Gastroesophageal sphincter (tissue), 4 donors: ENCODE results near the gene MOV10. TPM values are rescaled to one million over a fixed set of nuclear protein-coding genes. Genes with fewer than 3 reads are reported as not detected.

Experiments used
- ATAC-seq: fragments of 150-250 bp; one replicate; pipeline ENCODE4 v1.9.1; 2016; ENCODE audit warnings: mild to moderate bottlenecking, moderate library complexity
- H3K27ac ChIP-seq, 4 donors: fragments of 200-600 bp; sonication (generic) in 3 of 4; 1 replicate in 3 of 4; 2 replicates in 1 of 4; pipeline ENCODE4 v1.5.1; 2016 to 2019
- H3K27me3 ChIP-seq: fragments of 200-600 bp; sonication (generic); one replicate; pipeline ENCODE4 v1.5.1; 2019
- H3K36me3 ChIP-seq, 2 donors: fragments of 200-600 bp; sonication (generic); one replicate each; pipeline ENCODE4 v1.5.1; 2019; ENCODE audit warnings: control low read depth in 1 of 2
- H3K4me1 ChIP-seq, 3 donors: fragments of 200-600 bp; sonication (generic); 1 replicate in 2 of 3; 2 replicates in 1 of 3; pipeline ENCODE4 v1.5.1; 2016 to 2019; ENCODE audit warnings: control low read depth in 2 of 3
- H3K4me3 ChIP-seq, 2 donors: fragments of 200-600 bp; sonication (generic); one replicate each; pipeline ENCODE4 v1.5.1; 2019; ENCODE audit warnings: mild to moderate bottlenecking in 1 of 2, moderate library complexity in 1 of 2
- H3K9me3 ChIP-seq, 3 donors: fragments of 200-600 bp; sonication (generic); one replicate each; pipeline ENCODE4 v1.5.1; 2017 to 2019; ENCODE audit warnings: control low read depth in 2 of 3
- CTCF ChIP-seq, 4 experiments: fragments of 200-600 bp in 2 of 4; fragments of 450-650 bp in 2 of 4; sonication (generic) in 1 of 4; IDR thresholded peaks; one replicate each; pipeline ENCODE4 v1.5.1; 2017 to 2019; ENCODE audit warnings: antibody characterized with exemption in 4 of 4, mild to moderate bottlenecking in 2 of 4, moderate library complexity in 2 of 4
- EP300 ChIP-seq: sonication (generic); formaldehyde crosslinking; IDR thresholded peaks from one replicate; pipeline ENCODE4 v1.6.1; 2017; ENCODE audit warnings: antibody characterized with exemption, mild to moderate bottlenecking
- POLR2A ChIP-seq, 2 donors: fragments of 450-650 bp; IDR thresholded peaks; one replicate each; pipeline ENCODE4 v1.6.1; 2017; ENCODE audit warnings: antibody characterized with exemption in 2 of 2, mild to moderate bottlenecking in 2 of 2, moderate library complexity in 1 of 2
- POLR2AphosphoS5 ChIP-seq: sonication (generic); formaldehyde crosslinking; IDR thresholded peaks from one replicate; pipeline ENCODE4 v1.6.1; 2017; ENCODE audit warnings: antibody characterized with exemption
- WGBS, 2 donors: methylation state at CpG; one replicate each; pipeline ENCODE4 v1.1.5; 2018; ENCODE audit warnings: low coverage in 1 of 2; 5-methylcytosine and 5-hydroxymethylcytosine counted together
- total RNA-seq, 4 donors: library from RNA; depleted of rRNA; stranded (reverse); fragments of >200 nt; gene quantifications; one replicate each; pipeline ENCODE4 v1.1.0, GENCODE V29; 2016

Gene MOV10
- total RNA-seq, 4 donors from 2014 or later, result 13.4 to 25.3 (median 18.8) TPM

- no peaks in the 10 kb centered on the region for H3K36me3 ChIP-seq
- H3K4me3 ChIP-seq, result no peak overlapping the region
- TF ChIP-seq CTCF (IDR thresholded peaks at IDR 0.05) (no peak), POLR2AphosphoS5 (no peak), EP300 (no peak), POLR2A (IDR thresholded peaks at IDR 0.05) (no peak)
- no peak for ATAC-seq
- H3K27me3 ChIP-seq, result no peaks in the 10 kb centered on the region
- no peaks in the 10 kb centered on the region for H3K9me3 ChIP-seq
- 85 to 95% methylated on average over 1 of the region's 1 CpG for WGBS, 2 donors
- H3K27ac ChIP-seq, result no peak overlapping the region
- no peaks in the 10 kb centered on the region for H3K4me1 ChIP-seq
Measured at GRCh38 chr1:112731451-112731850, 57.0 kb downstream of the MOV10 start.

- Histone ChIP-seq H3K4me3 (no peak overlapping the region), H3K4me1 (no peaks in the 10 kb centered on the region), H3K27me3 (peaks cover 3% of the 10 kb centered on the region), H3K9me3 (no peaks in the 10 kb centered on the region), H3K36me3 (no peaks in the 10 kb centered on the region), H3K27ac (no peak overlapping the region)
- no peak for TF ChIP-seq EP300
- no peak for TF ChIP-seq POLR2A (IDR thresholded peaks at IDR 0.05)
- TF ChIP-seq POLR2AphosphoS5, result no peak
- TF ChIP-seq CTCF (IDR thresholded peaks at IDR 0.05), result no peak
- no peak for ATAC-seq
- 83 to 92% methylated on average over 1 of the region's 1 CpG for WGBS, 2 donors
Measured at GRCh38 chr1:112735752-112736151, 61.3 kb downstream of the MOV10 start.

- peaks cover 20% of the 10 kb centered on the region for H3K27me3 ChIP-seq
- 100% methylated on average over 3 of the region's 3 CpGs for WGBS, 2 donors
- no peak overlapping the region for H3K27ac ChIP-seq
- H3K4me3 ChIP-seq, result no peak overlapping the region
- no peaks in the 10 kb centered on the region for H3K9me3 ChIP-seq
- no peak for ATAC-seq
- no peaks in the 10 kb centered on the region for H3K4me1 ChIP-seq
- TF ChIP-seq EP300, result no peak
- TF ChIP-seq CTCF (IDR thresholded peaks at IDR 0.05), result no peak
- no peak for TF ChIP-seq POLR2A (IDR thresholded peaks at IDR 0.05)
- no peak for TF ChIP-seq POLR2AphosphoS5
- no peaks in the 10 kb centered on the region for H3K36me3 ChIP-seq
Measured at GRCh38 chr1:112737573-112737972, 63.1 kb downstream of the MOV10 start.

- H3K27me3 ChIP-seq, result peaks cover 51% of the 10 kb centered on the region
- no peak overlapping the region for H3K27ac ChIP-seq
- WGBS, 2 donors, result 54 to 79% methylated on average over 2 to 3 of the region's 54 CpGs
- TF ChIP-seq CTCF (IDR thresholded peaks at IDR 0.05) (no peak), POLR2AphosphoS5 (no peak), EP300 (no peak)
- H3K9me3 ChIP-seq, result no peaks in the 10 kb centered on the region
- ATAC-seq, result peak; percentile 10
- peak overlapping the region in 1 of 2 donors; percentile 40 for H3K4me3 ChIP-seq
- H3K4me1 ChIP-seq, result peaks cover 0 to 13% (median 0%) of the 10 kb centered on the region in 3 donors
- H3K36me3 ChIP-seq, result no peaks in the 10 kb centered on the region
Measured at GRCh38 chr1:112743174-112744008, 68.9 kb downstream of the MOV10 start.

- no peaks in the 10 kb centered on the region for H3K9me3 ChIP-seq
- H3K4me3 ChIP-seq, result peak overlapping the region in 1 of 2 donors; percentile 40
- H3K27ac ChIP-seq, result no peak overlapping the region
- TF ChIP-seq CTCF (IDR thresholded peaks at IDR 0.05), result peak in 3 of 4 experiments; percentile 42 to 58 (median 52)
- no peak for TF ChIP-seq EP300
- no peak for TF ChIP-seq POLR2AphosphoS5
- no peak for TF ChIP-seq POLR2A (IDR thresholded peaks at IDR 0.05)
- no CpG with 5 or more reads among the region's 58 CpGs for WGBS, 2 donors
- H3K27me3 ChIP-seq, result peaks cover 51% of the 10 kb centered on the region
- H3K36me3 ChIP-seq, result no peaks in the 10 kb centered on the region
- ATAC-seq, result peak; percentile 60
- peaks cover 0 to 13% (median 0%) of the 10 kb centered on the region in 3 donors for H3K4me1 ChIP-seq
Measured at GRCh38 chr1:112744009-112744578, 69.6 kb downstream of the MOV10 start.
